ENCODE measurements around the gene MYOM1. TPM values are rescaled to one million over a fixed set of nuclear protein-coding genes. Genes with fewer than 3 reads are reported as not detected.
"Not testable (repeated sequence)": the region's sequence is repeated elsewhere in the genome, so short reads cannot be mapped to it uniquely, and the experiment has no call there.

Gene MYOM1
- total RNA-seq, 1 donor from 2014 or later = 1.3 TPM

- no peak for TF ChIP-seq CTCF (IDR thresholded peaks at IDR 0.05; ENCODE audit: partially characterized antibody, unreplicated experiment)
- H3K4me1 Mint-ChIP-seq (ENCODE audit: low read depth, unreplicated experiment) = peaks cover 8% of the 10 kb centered on the region
- H3K27ac Mint-ChIP-seq (ENCODE audit: unreplicated experiment) = no peak overlapping the region
- H3K4me3 Mint-ChIP-seq (ENCODE audit: unreplicated experiment) = no peak overlapping the region
- no peaks in the 10 kb centered on the region for H3K27me3 Mint-ChIP-seq (ENCODE audit: unreplicated experiment)
- no peak for DNase-seq
- H3K9me3 Mint-ChIP-seq (ENCODE audit: unreplicated experiment) = no peaks in the 10 kb centered on the region
- peaks cover 6% of the 10 kb centered on the region for H3K36me3 Mint-ChIP-seq (ENCODE audit: unreplicated experiment)
Measured at GRCh38 chr18:3207565-3207964, 12.2 kb downstream of the MYOM1 start.

GRCh38 chr18:3205239-3205638 is 14.5 kb downstream of the MYOM1 start:
- Mint-ChIP-seq H3K36me3 (ENCODE audit: unreplicated experiment) (peaks cover 6% of the 10 kb centered on the region), H3K27ac (ENCODE audit: unreplicated experiment) (no peak overlapping the region), H3K9me3 (ENCODE audit: unreplicated experiment) (no peaks in the 10 kb centered on the region), H3K4me3 (ENCODE audit: unreplicated experiment) (no peak overlapping the region), H3K27me3 (ENCODE audit: unreplicated experiment) (peaks cover 2% of the 10 kb centered on the region), H3K4me1 (ENCODE audit: low read depth, unreplicated experiment) (no peaks in the 10 kb centered on the region)
- TF ChIP-seq CTCF (IDR thresholded peaks at IDR 0.05; ENCODE audit: partially characterized antibody, unreplicated experiment) = no peak
- no peak for DNase-seq

- H3K4me1 Mint-ChIP-seq (ENCODE audit: low read depth, unreplicated experiment) = peaks cover 1% of the 10 kb centered on the region
- peaks cover 2% of the 10 kb centered on the region for H3K27me3 Mint-ChIP-seq (ENCODE audit: unreplicated experiment)
- TF ChIP-seq CTCF (IDR thresholded peaks at IDR 0.05; ENCODE audit: partially characterized antibody, unreplicated experiment) = no peak
- no peak for DNase-seq
- H3K4me3 Mint-ChIP-seq (ENCODE audit: unreplicated experiment) = no peak overlapping the region
- no peak overlapping the region for H3K27ac Mint-ChIP-seq (ENCODE audit: unreplicated experiment)
- no peaks in the 10 kb centered on the region for H3K9me3 Mint-ChIP-seq (ENCODE audit: unreplicated experiment)
- peaks cover 6% of the 10 kb centered on the region for H3K36me3 Mint-ChIP-seq (ENCODE audit: unreplicated experiment)
Measured at GRCh38 chr18:3199942-3200645, 19.7 kb downstream of the MYOM1 start.

GRCh38 chr18:3198260-3198860 is 21.4 kb downstream of the MYOM1 start:
- DNase-seq; H3K27me3 Mint-ChIP-seq (ENCODE audit: unreplicated experiment): not testable (repeated sequence)

GRCh38 chr18:3194947-3195612 is 24.7 kb downstream of the MYOM1 start:
- H3K4me3 Mint-ChIP-seq (ENCODE audit: unreplicated experiment) = no peak overlapping the region
- H3K27ac Mint-ChIP-seq (ENCODE audit: unreplicated experiment) = no peak overlapping the region
- no peaks in the 10 kb centered on the region for H3K9me3 Mint-ChIP-seq (ENCODE audit: unreplicated experiment)
- TF ChIP-seq CTCF (IDR thresholded peaks at IDR 0.05; ENCODE audit: partially characterized antibody, unreplicated experiment) = no peak
- no peaks in the 10 kb centered on the region for H3K27me3 Mint-ChIP-seq (ENCODE audit: unreplicated experiment)
- peaks cover 2% of the 10 kb centered on the region for H3K4me1 Mint-ChIP-seq (ENCODE audit: low read depth, unreplicated experiment)
- DNase-seq = no peak
- H3K36me3 Mint-ChIP-seq (ENCODE audit: unreplicated experiment) = no peaks in the 10 kb centered on the region

More at GRCh38 chr18:3198260-3198860, 21.4 kb downstream of the MYOM1 start:
- H3K9me3 Mint-ChIP-seq (ENCODE audit: unreplicated experiment); H3K4me3 Mint-ChIP-seq (ENCODE audit: unreplicated experiment); H3K27ac Mint-ChIP-seq (ENCODE audit: unreplicated experiment); H3K4me1 Mint-ChIP-seq (ENCODE audit: low read depth, unreplicated experiment); H3K36me3 Mint-ChIP-seq (ENCODE audit: unreplicated experiment): not testable (repeated sequence)

Data from glutamatergic neuron (in vitro differentiated cells).